AG09309 (cell line): ENCODE data around the gene LLGL2.

Source experiments
- DNase-seq: peaks from one replicate; pipeline ENCODE4 v3.0.0-alpha.2; 2010; ENCODE audit warnings: low read depth
- H3K4me3 ChIP-seq: 2 replicates; pipeline ENCODE4 v1.5.1; 2011; ENCODE audit warnings: mild to moderate bottlenecking, low read depth, low read length, moderate library complexity; ENCODE audit not compliant: control insufficient read depth
- TF ChIP-seq, protein P1 (sequence below): IDR thresholded peaks from 2 replicates; pipeline ENCODE4 v1.5.1; 2011; ENCODE audit warnings: mild to moderate bottlenecking, low read depth, low read length, inconsistent platforms; ENCODE audit not compliant: insufficient read depth, control insufficient read depth; ENCODE audit errors: missing control alignments

Gene LLGL2

DNA sequence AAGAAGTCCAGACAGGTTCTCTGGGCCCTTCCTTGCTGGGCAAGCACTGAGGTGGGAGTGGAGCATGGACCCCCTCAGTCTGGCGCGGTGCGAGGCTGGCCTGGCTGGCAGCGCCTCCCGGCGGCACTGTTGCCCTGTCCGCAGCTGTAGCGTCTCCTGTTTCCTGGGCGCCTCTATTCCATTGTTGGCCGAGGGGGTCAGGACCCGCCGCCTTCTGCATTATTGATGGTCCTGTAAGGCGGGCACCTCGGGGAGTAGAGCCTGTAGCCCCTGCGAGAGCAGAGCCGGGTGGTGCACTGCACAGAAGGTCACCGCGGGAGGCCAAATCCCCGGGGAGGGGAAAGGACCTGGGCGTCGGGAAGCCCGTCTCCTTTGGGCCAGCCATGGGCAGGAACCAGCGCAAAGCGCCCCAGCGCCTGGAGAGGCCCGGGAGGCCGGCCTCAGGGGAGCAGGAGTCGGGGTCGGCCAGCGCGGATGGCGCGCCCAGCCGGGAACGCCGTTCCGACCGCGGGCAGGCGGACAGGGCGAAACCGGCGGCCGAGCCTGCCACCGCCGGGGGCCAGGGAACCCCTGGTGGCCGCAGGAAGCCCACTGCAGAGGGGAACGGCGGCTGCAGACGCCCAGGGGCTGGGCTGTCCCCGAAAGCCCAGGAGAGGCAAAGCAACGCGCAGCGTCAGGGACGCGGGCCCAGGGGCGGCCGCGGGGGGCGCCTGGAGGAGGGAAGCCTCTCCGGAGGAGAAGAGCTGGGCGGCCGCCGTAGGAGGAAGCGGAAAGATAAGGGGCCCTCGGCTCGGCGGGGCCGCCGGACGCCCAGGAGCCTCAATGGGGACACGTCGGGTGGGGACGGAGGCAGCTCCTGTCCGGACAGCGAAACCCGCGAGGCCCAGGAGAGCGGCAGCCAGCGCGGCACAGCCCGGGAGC, 62.4 kb downstream of the LLGL2 start, which contains the start of gene MYO15B:
MYO15B (plus strand) TSS at position 126 of the 921 bp plus-strand sequence; CDS start at position 384, 258 bp downstream.
- H3K4me3 ChIP-seq, result peak within 1 kb of the TSS; percentile 35
- TF ChIP-seq, protein P1, sequence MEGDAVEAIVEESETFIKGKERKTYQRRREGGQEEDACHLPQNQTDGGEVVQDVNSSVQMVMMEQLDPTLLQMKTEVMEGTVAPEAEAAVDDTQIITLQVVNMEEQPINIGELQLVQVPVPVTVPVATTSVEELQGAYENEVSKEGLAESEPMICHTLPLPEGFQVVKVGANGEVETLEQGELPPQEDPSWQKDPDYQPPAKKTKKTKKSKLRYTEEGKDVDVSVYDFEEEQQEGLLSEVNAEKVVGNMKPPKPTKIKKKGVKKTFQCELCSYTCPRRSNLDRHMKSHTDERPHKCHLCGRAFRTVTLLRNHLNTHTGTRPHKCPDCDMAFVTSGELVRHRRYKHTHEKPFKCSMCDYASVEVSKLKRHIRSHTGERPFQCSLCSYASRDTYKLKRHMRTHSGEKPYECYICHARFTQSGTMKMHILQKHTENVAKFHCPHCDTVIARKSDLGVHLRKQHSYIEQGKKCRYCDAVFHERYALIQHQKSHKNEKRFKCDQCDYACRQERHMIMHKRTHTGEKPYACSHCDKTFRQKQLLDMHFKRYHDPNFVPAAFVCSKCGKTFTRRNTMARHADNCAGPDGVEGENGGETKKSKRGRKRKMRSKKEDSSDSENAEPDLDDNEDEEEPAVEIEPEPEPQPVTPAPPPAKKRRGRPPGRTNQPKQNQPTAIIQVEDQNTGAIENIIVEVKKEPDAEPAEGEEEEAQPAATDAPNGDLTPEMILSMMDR, result peak; percentile 9
- no peak for DNase-seq

DNA sequence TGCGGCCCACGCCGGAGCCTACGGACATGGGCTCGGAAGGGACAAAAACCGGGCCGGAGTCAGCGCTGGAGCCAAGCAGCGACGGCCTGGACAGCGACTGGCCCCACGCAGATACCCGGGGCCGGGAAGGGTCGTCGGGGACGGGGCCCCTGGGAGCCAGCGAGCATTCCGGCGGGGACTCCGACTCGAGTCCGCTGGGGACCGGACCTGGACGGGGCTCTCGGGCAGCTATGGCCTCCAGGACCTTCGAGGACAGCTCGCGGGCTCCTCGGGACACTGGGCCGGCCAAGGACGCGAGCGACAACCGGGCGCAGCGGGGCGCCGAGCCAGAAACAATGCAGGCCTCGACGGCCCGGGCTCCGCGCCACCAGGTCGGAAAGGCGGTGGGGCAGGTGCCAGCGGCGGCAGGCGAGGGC, 63.1 kb downstream of the LLGL2 start:
- no peak for DNase-seq
- TF ChIP-seq, protein P1, result no peak
- peak overlapping the region; percentile 35 for H3K4me3 ChIP-seq

DNA sequence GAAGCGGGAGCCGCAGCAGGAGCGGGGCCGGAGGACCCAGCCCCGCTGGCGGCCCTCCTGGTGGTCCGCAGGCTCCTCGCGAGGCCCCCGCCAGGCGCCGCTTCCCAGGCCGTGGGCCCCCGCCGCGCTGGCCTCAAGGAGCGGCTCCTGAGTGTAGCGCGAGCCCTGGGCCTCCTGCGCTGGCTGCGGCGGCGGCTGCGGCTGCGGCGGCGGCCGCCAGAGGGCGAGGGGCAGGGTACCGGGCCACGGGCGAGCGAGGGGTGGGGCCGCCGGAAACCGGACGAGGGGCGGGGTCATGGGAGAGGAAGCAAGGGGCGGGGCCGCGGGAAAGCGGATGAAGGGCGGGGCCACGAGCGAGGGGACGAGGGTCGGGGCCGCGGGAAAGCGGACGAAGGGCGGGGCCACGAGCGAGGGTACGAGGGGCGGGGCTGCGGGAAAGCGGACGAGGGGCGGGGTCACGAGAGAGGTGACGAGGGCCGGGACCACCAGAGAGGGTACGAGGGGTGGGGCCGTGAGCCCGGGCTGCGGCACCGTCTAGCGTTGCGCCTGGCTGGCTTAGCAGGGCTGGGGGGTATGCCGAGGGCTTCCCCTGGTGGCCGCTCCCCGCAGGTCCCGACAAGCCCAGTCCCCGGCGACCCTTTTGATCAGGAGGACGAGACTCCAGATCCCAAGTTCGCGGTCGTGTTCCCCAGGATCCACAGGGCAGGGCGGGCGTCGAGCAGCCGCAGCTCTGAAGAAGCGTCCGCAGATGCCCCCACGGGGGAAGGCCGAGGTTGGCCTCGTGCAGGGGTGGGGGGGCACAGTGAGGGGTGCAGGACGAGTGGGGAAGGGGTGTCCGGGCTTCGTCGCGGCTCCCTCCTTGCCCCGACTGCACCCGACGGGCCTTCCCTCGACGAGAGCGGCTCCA, 63.8 kb downstream of the LLGL2 start:
- TF ChIP-seq, protein P1, result peak; percentile 70
- DNase-seq, result peak; percentile 28
- H3K4me3 ChIP-seq, result peak overlapping the region; percentile 43

DNA sequence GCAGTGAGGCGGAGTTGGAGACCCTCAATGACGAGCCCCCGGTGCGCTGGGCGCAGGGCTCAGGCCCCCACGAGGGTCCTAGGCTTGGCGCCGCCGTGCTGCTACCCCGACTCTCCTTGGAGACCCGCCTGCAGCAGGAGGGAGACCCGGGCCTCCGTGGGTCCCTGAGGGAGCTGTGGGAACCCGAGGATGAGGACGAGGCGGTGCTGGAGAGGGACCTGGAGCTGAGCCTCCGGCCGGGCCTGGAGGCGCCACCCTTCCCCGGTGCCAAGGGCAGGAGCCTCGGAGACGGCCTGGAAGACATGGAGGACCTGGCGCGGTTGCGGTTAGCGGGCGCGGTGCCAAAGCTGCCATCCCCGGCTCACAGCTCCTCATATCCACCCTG, 64.4 kb downstream of the LLGL2 start:
- TF ChIP-seq, protein P1, result no peak
- peak overlapping the region; percentile 43 for H3K4me3 ChIP-seq

DNA sequence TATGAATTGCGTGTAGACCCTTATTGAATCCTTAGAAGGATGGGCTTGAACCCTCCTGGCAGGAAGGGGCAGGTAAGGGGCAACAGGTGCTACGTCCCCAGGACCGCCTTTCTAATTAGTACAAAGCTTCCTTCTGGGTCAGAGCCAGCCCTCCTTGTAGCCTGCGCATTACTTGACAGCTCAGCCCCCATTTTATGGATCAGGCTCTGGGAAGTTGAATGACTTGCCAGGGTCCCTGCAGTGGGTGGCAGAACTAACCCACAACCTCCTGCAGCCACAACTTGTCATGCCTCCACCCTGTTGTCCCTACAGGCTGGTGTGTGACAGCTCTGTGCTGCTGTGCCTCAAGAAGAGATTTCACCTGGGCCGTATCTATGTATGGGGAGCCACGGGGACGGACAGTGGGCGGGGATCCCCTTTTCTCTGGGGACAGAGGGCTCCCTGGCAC, 64.8 kb downstream of the LLGL2 start:
- DNase-seq, result no peak
- no peak overlapping the region for H3K4me3 ChIP-seq
- TF ChIP-seq, protein P1, result no peak

More for the DNA sequence above, 64.4 kb downstream of the LLGL2 start:
- no peak for DNase-seq
